IPS-18a (cell line): ENCODE measurements around the gene C14orf132.

Experiments used
- H3K27ac ChIP-seq: one replicate; pipeline ENCODE4 v1.5.1; 2013; ENCODE audit warnings: low read length
- H3K27me3 ChIP-seq: one replicate; pipeline ENCODE4 v1.6.1; 2013; ENCODE audit warnings: mild to moderate bottlenecking, low read length; ENCODE audit not compliant: control insufficient read depth, insufficient read depth
- H3K36me3 ChIP-seq: one replicate; pipeline ENCODE4 v1.6.1; 2013; ENCODE audit warnings: low read depth, low read length; ENCODE audit not compliant: control insufficient read depth
- H3K4me1 ChIP-seq: one replicate; pipeline ENCODE4 v1.6.1; 2013; ENCODE audit warnings: low read depth, low read length; ENCODE audit not compliant: control insufficient read depth
- H3K4me3 ChIP-seq: one replicate; pipeline ENCODE4 v1.5.1; 2013; ENCODE audit warnings: low read length
- H3K9ac ChIP-seq: one replicate; pipeline ENCODE4 v1.6.1; 2013; ENCODE audit warnings: mild to moderate bottlenecking, low read length, moderate library complexity
- H3K9me3 ChIP-seq: one replicate; pipeline ENCODE4 v1.6.1; 2013; ENCODE audit warnings: low read depth, low read length; ENCODE audit not compliant: control insufficient read depth

C14orf132 gene

DNA sequence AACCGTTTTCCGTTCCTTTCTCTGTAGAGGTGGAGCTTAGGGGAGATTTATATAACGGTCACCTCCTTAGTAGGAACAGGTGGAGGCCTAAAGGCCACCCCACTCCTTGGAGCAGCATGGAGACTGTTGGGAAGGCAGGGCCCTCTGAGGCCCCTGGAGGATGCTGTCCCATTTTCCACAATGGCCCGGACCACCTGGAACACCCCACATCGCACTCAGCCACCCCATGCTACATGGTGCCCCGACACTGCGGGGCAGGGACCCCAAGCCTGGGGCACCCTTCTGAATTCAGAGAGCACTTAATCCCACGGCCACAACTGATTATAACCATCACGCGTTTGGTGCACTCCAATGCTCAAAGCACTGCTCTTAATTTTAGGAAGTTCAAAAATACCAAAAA lies 41.4 kb downstream of the C14orf132 start:
- H3K9ac ChIP-seq = no peak overlapping the region
- no peaks in the 10 kb centered on the region for H3K9me3 ChIP-seq
- no peaks in the 10 kb centered on the region for H3K27me3 ChIP-seq
- H3K4me1 ChIP-seq = no peaks in the 10 kb centered on the region
- H3K27ac ChIP-seq = no peak overlapping the region
- no peak overlapping the region for H3K4me3 ChIP-seq
- no peaks in the 10 kb centered on the region for H3K36me3 ChIP-seq

GRCh38 chr14:96081224-96081623 lies 42.1 kb downstream of the C14orf132 start:
- Histone ChIP-seq H3K9ac (no peak overlapping the region), H3K36me3 (no peaks in the 10 kb centered on the region), H3K4me3 (no peak overlapping the region), H3K27ac (no peak overlapping the region), H3K9me3 (no peaks in the 10 kb centered on the region), H3K27me3 (no peaks in the 10 kb centered on the region), H3K4me1 (no peaks in the 10 kb centered on the region)

DNA sequence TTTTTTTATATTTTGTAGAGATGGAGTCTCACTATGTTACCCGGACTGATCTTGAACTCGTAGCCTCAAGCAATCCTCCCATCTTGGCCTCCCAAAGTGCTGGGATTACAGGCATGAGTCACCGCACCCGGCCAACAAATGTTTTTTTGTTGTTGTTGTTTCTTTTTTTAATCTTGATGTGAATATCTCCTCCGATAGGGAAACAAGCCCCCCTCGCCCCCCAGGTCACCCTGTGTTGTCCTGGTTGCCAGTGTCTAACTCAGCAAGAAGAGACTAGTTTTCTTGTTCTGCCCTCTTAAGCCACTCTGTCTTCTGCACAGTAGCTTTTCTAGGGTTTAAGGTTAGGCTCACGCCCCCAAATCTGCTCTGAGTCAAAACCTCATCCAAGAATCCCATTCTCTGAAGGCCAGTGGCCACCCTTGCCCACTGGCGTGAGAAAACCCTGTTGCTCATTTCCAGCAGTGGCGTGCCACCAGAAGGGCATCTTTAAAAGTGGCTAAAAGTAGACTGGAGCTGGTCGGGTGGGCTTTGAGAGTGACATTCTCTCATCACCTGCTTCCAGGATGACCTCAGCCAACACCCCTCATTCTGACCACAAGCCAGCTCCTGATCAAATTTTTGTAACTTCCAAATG lies 42.7 kb downstream of the C14orf132 start:
- Histone ChIP-seq H3K9me3 (no peaks in the 10 kb centered on the region), H3K27me3 (no peaks in the 10 kb centered on the region), H3K4me3 (no peak overlapping the region), H3K27ac (no peak overlapping the region), H3K36me3 (peaks cover 4% of the 10 kb centered on the region), H3K9ac (no peak overlapping the region), H3K4me1 (no peaks in the 10 kb centered on the region)

DNA sequence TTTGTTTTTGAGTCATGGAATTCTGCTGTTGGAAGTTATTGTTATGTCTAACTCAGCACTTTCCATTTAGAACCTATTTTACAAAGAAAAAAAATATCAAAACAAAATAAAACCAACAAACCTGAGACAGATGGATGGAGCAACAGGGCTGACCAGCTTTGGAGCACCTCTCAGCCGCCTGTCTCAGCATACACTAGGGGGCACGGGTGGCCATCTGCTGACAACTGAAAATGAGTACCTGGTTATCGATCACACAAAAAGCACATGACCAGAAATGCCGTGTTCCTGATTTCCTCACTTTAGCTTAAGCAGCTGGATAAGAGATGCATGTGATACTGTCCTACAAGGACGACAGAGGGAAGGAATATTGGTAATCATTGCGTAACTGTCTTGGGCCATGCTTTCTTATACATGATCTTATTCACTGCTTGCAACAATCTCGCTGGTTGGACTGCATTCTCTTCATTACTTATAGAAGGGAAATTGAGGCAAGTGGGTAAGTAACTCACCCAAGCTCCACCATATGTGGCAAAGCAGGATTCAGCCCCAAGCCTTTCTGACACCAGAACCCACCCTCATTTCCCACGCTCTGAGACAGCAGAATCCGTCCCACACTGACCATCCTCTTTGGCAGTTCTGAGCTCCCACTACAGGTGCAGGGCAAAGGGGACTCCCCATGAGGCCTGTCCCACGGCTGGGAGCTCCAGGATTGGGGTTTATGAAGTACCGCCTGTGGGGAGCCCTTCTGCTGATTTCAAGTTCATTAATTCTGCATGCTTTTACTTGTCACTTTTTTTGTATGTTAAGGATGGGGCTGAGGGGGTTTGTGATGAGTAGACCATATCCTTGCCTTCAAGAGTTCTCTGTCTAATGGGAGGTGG lies 43.5 kb downstream of the C14orf132 start:
- H3K9me3 ChIP-seq = no peaks in the 10 kb centered on the region
- no peak overlapping the region for H3K27ac ChIP-seq
- H3K27me3 ChIP-seq = no peaks in the 10 kb centered on the region
- H3K9ac ChIP-seq = no peak overlapping the region
- no peaks in the 10 kb centered on the region for H3K4me1 ChIP-seq
- H3K4me3 ChIP-seq = no peak overlapping the region
- peaks cover 11% of the 10 kb centered on the region for H3K36me3 ChIP-seq

- Histone ChIP-seq H3K36me3 (peaks cover 12% of the 10 kb centered on the region), H3K27ac (no peak overlapping the region), H3K4me3 (no peak overlapping the region), H3K9ac (no peak overlapping the region), H3K9me3 (no peaks in the 10 kb centered on the region), H3K4me1 (no peaks in the 10 kb centered on the region), H3K27me3 (no peaks in the 10 kb centered on the region)
These were observed 44.6 kb downstream of the C14orf132 start for GRCh38 chr14:96083667-96084320.

- H3K4me3 ChIP-seq = no peak overlapping the region
- H3K36me3 ChIP-seq = peaks cover 12% of the 10 kb centered on the region
- H3K4me1 ChIP-seq = no peaks in the 10 kb centered on the region
- no peaks in the 10 kb centered on the region for H3K9me3 ChIP-seq
- H3K9ac ChIP-seq = no peak overlapping the region
- no peaks in the 10 kb centered on the region for H3K27me3 ChIP-seq
- H3K27ac ChIP-seq = no peak overlapping the region
These were observed 45.6 kb downstream of the C14orf132 start for GRCh38 chr14:96084796-96085195.

- peaks cover 12% of the 10 kb centered on the region for H3K36me3 ChIP-seq
- no peak overlapping the region for H3K27ac ChIP-seq
- H3K9me3 ChIP-seq = no peaks in the 10 kb centered on the region
These were observed 46.2 kb downstream of the C14orf132 start for GRCh38 chr14:96085369-96085768.

DNA sequence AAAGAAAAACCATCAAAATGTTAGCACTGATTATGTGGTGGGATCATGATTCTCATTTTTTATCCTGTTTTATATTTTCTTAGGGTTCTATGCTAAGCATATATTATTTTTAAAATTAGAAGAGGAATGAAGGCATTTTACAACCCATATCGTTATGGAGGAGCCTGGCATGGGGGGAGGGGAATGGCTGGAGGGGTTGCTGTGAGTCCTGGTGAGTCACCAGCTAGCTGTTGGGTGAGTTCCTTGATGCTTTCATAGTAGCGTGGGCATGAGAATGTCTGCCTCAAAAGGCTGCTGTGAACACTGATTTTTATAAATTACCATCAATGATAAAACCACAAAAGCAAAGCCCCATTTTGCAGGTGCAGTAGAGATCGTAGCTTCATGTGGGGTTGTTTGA lies 46.9 kb downstream of the C14orf132 start:
- peaks cover 12% of the 10 kb centered on the region for H3K36me3 ChIP-seq
- no peak overlapping the region for H3K4me3 ChIP-seq
- no peaks in the 10 kb centered on the region for H3K4me1 ChIP-seq

More at GRCh38 chr14:96085369-96085768, 46.2 kb downstream of the C14orf132 start:
- no peaks in the 10 kb centered on the region for H3K27me3 ChIP-seq
- no peaks in the 10 kb centered on the region for H3K4me1 ChIP-seq
- H3K9ac ChIP-seq = no peak overlapping the region
- no peak overlapping the region for H3K4me3 ChIP-seq

DNA sequence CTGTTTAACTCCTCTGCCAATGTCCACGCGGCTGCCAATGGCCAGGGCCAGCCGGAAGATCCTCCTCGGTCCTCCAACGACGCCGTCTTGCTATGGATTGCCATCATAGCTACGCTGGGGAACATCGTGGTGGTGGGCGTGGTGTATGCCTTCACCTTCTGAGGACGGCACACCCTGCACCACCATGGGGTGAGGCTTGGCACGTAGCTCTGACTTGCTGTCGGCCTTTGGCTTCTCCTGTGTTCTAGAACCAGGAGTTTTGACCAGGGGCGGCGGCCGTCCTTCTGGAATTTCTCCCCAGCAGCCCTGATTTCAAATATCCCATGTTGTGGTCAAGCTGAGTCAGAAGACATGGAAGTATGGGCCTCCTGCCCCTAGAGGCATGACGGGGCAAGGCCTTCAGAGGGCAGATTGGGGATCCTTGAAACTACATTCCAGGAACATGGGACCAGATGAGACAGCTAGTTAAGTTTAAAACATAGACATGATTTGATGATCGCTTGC lies 47.5 kb downstream of the C14orf132 start:
- Histone ChIP-seq H3K4me1 (no peaks in the 10 kb centered on the region), H3K9me3 (no peaks in the 10 kb centered on the region), H3K9ac (no peak overlapping the region), H3K27me3 (no peaks in the 10 kb centered on the region), H3K36me3 (peaks cover 12% of the 10 kb centered on the region), H3K4me3 (no peak overlapping the region), H3K27ac (no peak overlapping the region)

More for the DNA sequence above, 46.9 kb downstream of the C14orf132 start:
- no peaks in the 10 kb centered on the region for H3K27me3 ChIP-seq
- no peaks in the 10 kb centered on the region for H3K9me3 ChIP-seq
- H3K27ac ChIP-seq = no peak overlapping the region
- no peak overlapping the region for H3K9ac ChIP-seq

GRCh38 chr14:96088074-96088473 lies 48.9 kb downstream of the C14orf132 start:
- Histone ChIP-seq H3K9ac (no peak overlapping the region), H3K4me3 (no peak overlapping the region), H3K27me3 (no peaks in the 10 kb centered on the region), H3K4me1 (no peaks in the 10 kb centered on the region), H3K9me3 (no peaks in the 10 kb centered on the region), H3K36me3 (peaks cover 12% of the 10 kb centered on the region), H3K27ac (no peak overlapping the region)

- Histone ChIP-seq H3K9me3 (no peaks in the 10 kb centered on the region), H3K4me3 (no peak overlapping the region), H3K4me1 (no peaks in the 10 kb centered on the region), H3K36me3 (peaks cover 12% of the 10 kb centered on the region), H3K27ac (no peak overlapping the region), H3K27me3 (no peaks in the 10 kb centered on the region), H3K9ac (no peak overlapping the region)
These were observed 49.3 kb downstream of the C14orf132 start for GRCh38 chr14:96088481-96088880.
